GM15510 (cell line): ENCODE data around the gene ICAM5.

Experiments used
- POLR2A ChIP-seq: IDR thresholded peaks from 3 replicates; pipeline ENCODE4 v1.6.1; 2011; ENCODE audit warnings: borderline replicate concordance; ENCODE audit not compliant: insufficient read length; ENCODE audit errors: extremely low read depth

The ICAM5 gene

GRCh38 chr19:10317857-10318462 lies 28.2 kb downstream of the ICAM5 start:
- TF ChIP-seq POLR2A = no peak

GRCh38 chr19:10318807-10319682 lies 29.3 kb downstream of the ICAM5 start:
- no peak for TF ChIP-seq POLR2A

GRCh38 chr19:10320602-10321416 lies 31.1 kb downstream of the ICAM5 start:
- TF ChIP-seq POLR2A = no peak

- TF ChIP-seq POLR2A = no peak
These were observed 31.7 kb downstream of the ICAM5 start for GRCh38 chr19:10321417-10321797.

GRCh38 chr19:10321874-10322835 lies 32.4 kb downstream of the ICAM5 start:
- no peak for TF ChIP-seq POLR2A

- no peak for TF ChIP-seq POLR2A
These were observed 36.0 kb downstream of the ICAM5 start for GRCh38 chr19:10325732-10326131.

- no peak for TF ChIP-seq POLR2A
These were observed 38.0 kb downstream of the ICAM5 start for GRCh38 chr19:10327793-10328192.

- no peak for TF ChIP-seq POLR2A
These were observed 39.0 kb downstream of the ICAM5 start for GRCh38 chr19:10328558-10329429.

- no peak for TF ChIP-seq POLR2A
These were observed 39.8 kb downstream of the ICAM5 start for GRCh38 chr19:10329555-10329954.

- TF ChIP-seq POLR2A = no peak
These were observed 42.6 kb downstream of the ICAM5 start for GRCh38 chr19:10332158-10332964.

GRCh38 chr19:10332965-10333757 lies 43.4 kb downstream of the ICAM5 start, which contains the start of gene RAVER1:
Gene RAVER1, minus strand, starts transcription at chr19:10333529. Its CDS starts 22 bp downstream, at chr19:10333507.
- peak; percentile 95 for TF ChIP-seq POLR2A
